GM11168 (cell line): ENCODE measurements around the gene GNAI3.

Source experiments
- in situ Hi-C: fragments of 300-500 bp; cut with MboI; formaldehyde crosslinking; loops from one replicate; pipeline ENCODE4 v1.12.0; 2022; ENCODE audit warnings: low sequenced_read_pairs; ENCODE audit not compliant: unreplicated experiment

The GNAI3 gene

DNA sequence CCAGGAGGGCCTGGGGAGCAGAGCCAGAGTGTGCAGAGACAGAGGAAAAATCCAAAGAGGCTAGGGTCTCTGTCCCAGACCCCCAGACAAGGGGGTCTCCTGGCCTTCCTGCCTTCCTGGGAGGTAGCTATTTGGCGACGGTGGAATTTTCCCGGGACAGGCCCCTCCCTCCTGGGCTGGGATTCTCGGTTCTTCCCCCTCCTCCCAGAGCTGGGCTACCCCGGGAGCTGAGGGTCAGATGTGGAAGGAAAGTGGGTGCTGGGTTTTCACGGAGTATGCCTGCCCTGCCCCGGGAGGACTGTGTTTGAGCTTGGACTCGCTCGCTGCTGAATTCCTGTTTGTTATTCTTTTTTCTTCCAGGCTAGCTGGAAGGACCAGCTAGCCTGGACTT lies 72.0 kb downstream of the GNAI3 start:
- in situ Hi-C loops: no loop called here

GRCh38 chr1:109620841-109621286 lies 72.4 kb downstream of the GNAI3 start:
- in situ Hi-C loops: no loop called here

DNA sequence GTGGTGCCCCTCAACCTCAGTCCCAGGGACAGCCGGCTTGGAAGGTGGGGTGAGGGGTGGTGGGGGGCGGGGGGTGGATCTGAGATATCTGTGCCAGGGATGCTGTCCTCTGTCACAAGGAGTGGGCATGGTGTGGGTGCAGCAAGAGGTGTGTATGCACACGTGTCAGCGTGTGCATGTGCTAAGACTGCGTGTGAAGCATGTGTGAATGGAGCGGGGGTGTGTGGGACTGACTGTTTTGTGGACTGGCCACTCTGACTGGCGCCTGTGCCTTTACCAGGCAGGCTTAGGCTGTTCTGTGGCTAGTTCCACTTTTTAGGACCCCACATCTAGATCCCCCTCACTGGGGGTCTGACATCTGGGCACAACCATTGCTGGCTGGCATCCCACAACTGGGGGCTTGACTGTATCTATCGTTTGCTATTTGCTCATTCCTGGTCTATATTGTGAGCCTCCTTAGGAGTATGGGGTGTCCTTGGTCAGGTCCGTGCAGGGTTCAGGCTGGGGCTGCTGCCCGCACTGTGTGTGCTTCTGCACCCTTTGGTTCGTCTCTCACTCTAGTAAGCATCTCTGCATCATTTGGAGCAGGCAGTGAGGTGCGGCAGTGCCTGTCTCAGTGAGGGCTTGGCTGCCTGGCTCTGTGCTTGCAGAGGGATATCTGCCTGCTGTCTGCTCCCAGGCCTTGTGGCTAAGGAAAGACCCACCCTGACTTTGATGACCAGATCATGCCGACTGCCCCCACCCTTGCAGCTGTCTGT lies 73.1 kb downstream of the GNAI3 start:
- in situ Hi-C loops: no loop called here

- in situ Hi-C loops: no loop called here
Observed at GRCh38 chr1:109622137-109622892, 73.9 kb downstream of the GNAI3 start.

DNA sequence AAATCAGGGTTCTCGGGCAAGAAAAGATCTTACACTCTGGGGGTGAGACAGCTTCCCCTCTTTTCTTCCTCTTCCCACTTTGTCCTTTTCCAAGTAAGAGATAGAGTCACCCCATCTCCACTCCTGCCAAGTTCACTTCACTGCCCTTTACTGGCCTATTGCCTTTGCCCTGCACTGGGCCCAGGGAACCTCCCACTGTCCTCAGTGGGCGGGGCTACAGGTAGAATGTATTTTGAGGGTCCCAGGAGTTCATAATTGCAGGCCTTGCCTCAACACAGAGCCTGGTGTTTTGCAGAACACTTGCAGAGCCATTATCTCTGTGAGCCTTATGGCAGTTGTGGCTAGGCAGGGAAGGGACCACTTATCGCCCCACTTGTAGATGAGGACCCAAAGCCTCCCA lies 74.5 kb downstream of the GNAI3 start:
- in situ Hi-C loops: no loop called here

DNA sequence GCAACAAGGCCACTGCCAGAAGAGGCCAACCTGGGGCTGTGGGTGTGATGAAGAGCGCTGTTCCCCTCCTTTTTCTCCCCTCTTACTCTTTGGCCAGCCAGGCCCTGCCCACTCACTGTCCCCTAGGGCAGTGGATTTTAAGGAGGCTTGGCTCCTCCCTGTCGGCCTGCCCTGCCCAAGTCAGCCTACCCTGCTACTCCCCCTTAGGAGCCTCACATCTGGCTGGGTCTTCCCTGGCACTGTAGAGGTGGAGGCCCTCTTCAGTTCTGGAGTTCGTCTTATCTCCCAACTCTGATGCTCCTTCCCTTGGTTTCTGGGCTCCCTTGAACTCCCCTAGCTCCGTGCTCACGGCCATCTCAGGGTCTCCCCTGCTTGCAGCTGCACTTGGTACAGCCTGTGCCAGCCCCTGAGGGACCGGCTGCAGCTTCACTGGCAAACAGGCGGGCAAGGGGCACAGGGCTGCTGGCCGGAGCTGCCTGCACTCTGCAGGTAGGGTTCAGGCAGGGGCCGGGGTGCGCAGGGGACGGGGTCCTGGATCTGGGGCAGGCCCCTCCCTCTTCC lies 75.3 kb downstream of the GNAI3 start:
- in situ Hi-C loops: no loop called here

GRCh38 chr1:109624201-109625010 lies 76.0 kb downstream of the GNAI3 start:
- in situ Hi-C loops: no loop called here

- in situ Hi-C loops: no loop called here
Observed at GRCh38 chr1:109625176-109625575, 76.8 kb downstream of the GNAI3 start.

DNA sequence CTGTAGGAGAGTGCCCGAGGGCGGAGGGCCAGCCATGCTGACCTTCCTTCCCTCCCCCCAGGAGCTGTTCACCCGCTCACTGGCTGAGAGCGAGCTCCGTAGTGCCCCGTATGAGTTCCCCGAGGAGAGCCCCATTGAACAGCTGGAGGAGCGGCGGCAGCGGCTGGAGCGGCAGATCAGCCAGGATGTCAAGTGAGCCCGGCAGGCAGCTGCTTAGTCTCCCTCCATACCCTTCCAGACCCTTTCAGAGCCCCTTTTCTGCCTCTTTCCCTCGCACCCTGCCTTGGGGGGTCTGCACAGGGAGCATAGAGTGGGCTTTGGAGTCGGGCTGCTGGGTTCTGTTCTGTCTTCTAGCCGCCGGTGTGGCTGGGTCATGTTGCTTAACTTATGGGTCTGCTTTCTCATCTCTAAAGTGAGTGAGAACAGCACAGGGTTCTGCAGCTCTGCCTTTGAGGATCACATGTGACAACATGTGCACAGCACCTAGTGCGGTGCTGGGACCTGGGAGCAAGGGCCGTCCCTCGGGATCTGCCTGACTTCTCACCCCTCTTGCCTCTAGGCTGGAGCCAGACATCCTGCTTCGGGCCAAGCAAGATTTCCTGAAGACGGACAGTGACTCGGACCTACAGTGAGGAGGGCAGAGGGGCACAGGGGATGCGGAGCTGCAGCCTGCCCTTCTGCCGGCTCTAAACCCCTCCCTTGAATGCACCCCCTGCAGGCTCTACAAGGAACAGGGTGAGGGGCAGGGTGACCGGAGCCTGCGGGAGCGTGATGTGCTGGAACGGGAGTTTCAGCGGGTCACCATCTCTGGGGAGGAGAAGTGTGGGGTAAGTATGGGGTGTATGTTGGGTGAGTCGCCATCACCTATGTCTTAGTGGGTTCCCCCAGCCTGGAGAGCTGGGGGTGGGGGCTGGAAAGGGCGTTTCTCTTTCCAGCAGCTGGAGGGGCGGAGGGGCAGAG lies 77.5 kb downstream of the GNAI3 start:
- in situ Hi-C loops: no loop called here

DNA sequence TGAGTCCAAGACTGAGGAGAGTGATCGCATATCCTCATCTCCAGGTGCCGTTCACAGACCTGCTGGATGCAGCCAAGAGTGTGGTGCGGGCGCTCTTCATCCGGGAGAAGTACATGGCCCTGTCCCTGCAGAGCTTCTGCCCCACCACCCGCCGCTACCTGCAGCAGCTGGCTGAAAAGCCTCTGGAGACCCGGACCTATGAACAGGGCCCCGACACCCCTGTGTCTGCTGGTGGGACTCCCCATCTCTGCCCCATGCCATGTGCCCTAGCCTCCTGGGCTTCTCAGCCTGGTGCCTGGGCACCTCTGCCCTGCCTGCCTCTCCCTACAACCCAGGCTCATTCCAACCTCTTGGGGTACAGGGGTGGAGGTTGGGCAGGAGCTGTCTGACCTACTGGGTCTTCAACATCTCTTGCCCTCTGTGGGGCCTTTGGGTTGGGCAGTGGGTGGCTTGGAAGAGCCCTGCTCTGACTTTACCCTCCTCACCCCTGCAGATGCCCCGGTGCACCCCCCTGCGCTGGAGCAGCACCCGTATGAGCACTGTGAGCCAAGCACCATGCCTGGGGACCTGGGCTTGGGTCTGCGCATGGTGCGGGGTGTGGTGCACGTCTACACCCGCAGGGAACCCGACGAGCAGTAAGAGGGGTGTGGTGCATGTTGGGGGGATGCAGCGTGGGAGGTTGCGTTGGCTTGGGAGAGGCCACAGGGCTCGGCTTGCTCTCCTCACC lies 78.4 kb downstream of the GNAI3 start:
- in situ Hi-C loops: no loop called here

DNA sequence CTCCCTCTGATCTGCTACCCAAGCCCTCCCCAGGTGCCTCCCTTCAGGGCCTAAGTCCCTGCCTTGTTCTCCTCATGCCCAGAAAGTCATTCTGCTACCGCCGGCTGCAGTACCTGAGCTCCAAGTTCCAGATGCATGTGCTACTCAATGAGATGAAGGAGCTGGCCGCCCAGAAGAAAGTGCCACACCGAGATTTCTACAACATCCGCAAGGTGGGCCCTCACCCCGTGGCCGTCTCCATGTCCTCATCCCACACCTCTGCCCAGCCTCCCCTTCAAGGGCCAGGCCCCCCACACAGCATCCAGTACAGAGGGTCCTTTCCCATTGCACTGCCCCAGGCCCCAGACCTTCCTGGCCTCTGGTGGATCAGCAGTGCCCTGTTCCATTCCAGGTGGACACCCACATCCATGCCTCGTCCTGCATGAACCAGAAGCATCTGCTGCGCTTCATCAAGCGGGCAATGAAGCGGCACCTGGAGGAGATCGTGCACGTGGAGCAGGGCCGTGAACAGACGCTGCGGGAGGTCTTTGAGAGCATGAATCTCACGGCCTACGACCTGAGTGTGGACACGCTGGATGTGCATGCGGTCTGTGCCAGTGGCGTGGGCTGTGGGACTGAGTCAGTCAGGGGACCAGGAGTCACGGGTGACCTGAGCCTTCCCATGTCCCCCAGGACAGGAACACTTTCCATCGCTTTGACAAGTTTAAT lies 79.4 kb downstream of the GNAI3 start:
- in situ Hi-C loops: no loop called here

GRCh38 chr1:109628540-109629321 lies 80.3 kb downstream of the GNAI3 start:
- in situ Hi-C loops: no loop called here

DNA sequence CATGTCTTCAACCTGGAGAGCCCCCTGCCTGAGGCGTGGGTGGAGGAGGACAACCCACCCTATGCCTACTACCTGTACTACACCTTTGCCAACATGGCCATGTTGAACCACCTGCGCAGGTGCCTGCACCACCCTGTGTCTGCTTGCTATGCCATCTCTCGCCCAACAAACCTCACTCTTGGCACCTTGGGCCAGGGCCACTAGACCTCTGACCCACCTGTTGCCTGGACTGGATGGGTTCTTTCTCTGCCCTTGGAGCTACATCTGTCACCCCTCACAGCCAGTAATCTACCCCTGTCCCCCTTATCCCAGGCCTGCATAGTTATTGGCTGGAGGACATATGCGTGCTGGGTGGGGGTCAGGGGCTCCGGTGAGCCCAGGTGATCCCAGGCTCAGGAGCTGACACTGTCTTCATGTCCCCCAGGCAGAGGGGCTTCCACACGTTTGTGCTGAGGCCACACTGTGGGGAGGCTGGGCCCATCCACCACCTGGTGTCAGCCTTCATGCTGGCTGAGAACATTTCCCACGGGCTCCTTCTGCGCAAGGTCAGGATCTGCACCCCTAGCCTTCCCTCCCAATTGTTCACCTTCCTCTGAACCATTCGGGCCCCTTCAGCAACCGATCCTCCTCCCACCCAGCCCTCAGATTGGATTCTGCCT lies 81.1 kb downstream of the GNAI3 start:
- in situ Hi-C loops: no loop called here

GRCh38 chr1:109630081-109630897 lies 81.9 kb downstream of the GNAI3 start:
- in situ Hi-C loops: no loop called here

GRCh38 chr1:109630898-109631512 lies 82.6 kb downstream of the GNAI3 start:
- in situ Hi-C loops: no loop called here
